Thyroid gland (tissue), 4 donors: Measurements from ENCODE around the gene CTLA4.

ENCODE experiments used
- POLR2A ChIP-seq, 2 donors: fragments of 450-650 bp; IDR thresholded peaks; one replicate each; pipeline ENCODE4 v1.6.1; 2017; ENCODE audit warnings: antibody characterized with exemption in 2 of 2, mild to moderate bottlenecking in 2 of 2, moderate library complexity in 1 of 2
- TF ChIP-seq, protein P1 (sequence below), 6 experiments: fragments of 200-600 bp in 3 of 6; fragments of 450-650 bp in 3 of 6; sonication (generic) in 3 of 6; IDR thresholded peaks; one replicate each; pipeline ENCODE4 v1.5.1; 2016 to 2019; ENCODE audit warnings: antibody characterized with exemption in 6 of 6, mild to moderate bottlenecking in 2 of 6, inconsistent platforms in 1 of 6, moderate library complexity in 1 of 6

DNA sequence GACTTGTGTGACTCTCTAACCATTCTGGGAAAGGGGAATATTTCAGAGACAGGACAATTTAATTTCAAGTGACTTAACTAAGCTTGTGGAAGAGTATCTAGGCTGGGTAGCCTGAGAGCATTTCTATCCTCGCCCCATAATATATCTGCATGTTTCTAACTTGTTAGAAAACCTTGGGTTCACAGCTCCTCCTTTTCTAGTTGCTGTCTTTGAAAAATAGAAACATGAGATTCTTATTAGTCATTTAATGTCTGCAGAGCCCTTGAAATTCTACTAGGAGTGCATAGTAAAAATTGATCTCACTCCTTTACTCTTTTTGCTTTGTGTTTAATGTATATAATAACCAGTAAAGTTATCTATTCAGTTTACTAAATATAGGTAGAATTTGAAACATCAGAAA is 22.4 kb downstream of the CTLA4 start:
- TF ChIP-seq, protein P1, sequence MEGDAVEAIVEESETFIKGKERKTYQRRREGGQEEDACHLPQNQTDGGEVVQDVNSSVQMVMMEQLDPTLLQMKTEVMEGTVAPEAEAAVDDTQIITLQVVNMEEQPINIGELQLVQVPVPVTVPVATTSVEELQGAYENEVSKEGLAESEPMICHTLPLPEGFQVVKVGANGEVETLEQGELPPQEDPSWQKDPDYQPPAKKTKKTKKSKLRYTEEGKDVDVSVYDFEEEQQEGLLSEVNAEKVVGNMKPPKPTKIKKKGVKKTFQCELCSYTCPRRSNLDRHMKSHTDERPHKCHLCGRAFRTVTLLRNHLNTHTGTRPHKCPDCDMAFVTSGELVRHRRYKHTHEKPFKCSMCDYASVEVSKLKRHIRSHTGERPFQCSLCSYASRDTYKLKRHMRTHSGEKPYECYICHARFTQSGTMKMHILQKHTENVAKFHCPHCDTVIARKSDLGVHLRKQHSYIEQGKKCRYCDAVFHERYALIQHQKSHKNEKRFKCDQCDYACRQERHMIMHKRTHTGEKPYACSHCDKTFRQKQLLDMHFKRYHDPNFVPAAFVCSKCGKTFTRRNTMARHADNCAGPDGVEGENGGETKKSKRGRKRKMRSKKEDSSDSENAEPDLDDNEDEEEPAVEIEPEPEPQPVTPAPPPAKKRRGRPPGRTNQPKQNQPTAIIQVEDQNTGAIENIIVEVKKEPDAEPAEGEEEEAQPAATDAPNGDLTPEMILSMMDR (IDR thresholded peaks at IDR 0.05): no peak
- TF ChIP-seq POLR2A (IDR thresholded peaks at IDR 0.05): no peak
